Esophagus muscularis mucosa (tissue), 4 donors: ENCODE data around the gene CA12. TPM values are rescaled to one million over a fixed set of nuclear protein-coding genes. Genes with fewer than 3 reads are reported as not detected.

Experiments used
- DNase-seq: peaks from one replicate; pipeline ENCODE4 v3.0.0-alpha.2; 2017; ENCODE audit errors: extremely low spot score
- H3K27ac ChIP-seq, 4 donors: fragments of 200-600 bp; sonication (generic); replicated peaks in 1 of 4; 1 replicate in 3 of 4; 2 replicates in 1 of 4; pipeline ENCODE4 v1.5.1; 2016 to 2019; ENCODE audit warnings: mild to moderate bottlenecking in 1 of 4
- H3K27me3 ChIP-seq, 4 donors: fragments of 200-600 bp; sonication (generic); one replicate each; pipeline versions ENCODE4 v1.5.1 to v1.6.0; 2016 to 2019
- H3K36me3 ChIP-seq, 4 donors: fragments of 200-600 bp; sonication (generic); one replicate each; pipeline ENCODE4 v1.5.1; 2016 to 2019
- H3K4me1 ChIP-seq, 4 donors: fragments of 200-600 bp; sonication (generic); one replicate each; pipeline ENCODE4 v1.5.1; 2016 to 2019
- H3K4me3 ChIP-seq, 4 donors: fragments of 200-600 bp; sonication (generic); 1 replicate in 2 of 4; 2 replicates in 2 of 4; pipeline ENCODE4 v1.5.1; 2016 to 2019; ENCODE audit warnings: mild to moderate bottlenecking in 4 of 4, moderate library complexity in 1 of 4
- H3K9me3 ChIP-seq, 4 donors: fragments of 200-600 bp; sonication (generic); 1 replicate in 3 of 4; 2 replicates in 1 of 4; pipeline ENCODE4 v1.5.1; 2016 to 2019
- CTCF ChIP-seq, 3 experiments: fragments of 200-600 bp in 2 of 3; fragments of 450-650 bp in 1 of 3; sonication (generic) in 2 of 3; IDR thresholded peaks; one replicate each; pipeline ENCODE4 v1.5.1; 2017 to 2019; ENCODE audit warnings: antibody characterized with exemption in 3 of 3, mild to moderate bottlenecking in 2 of 3, moderate library complexity in 1 of 3
- EP300 ChIP-seq: sonication (generic); formaldehyde crosslinking; IDR thresholded peaks from one replicate; pipeline ENCODE4 v1.6.1; 2017; ENCODE audit warnings: antibody characterized with exemption
- POLR2A ChIP-seq: fragments of 450-650 bp; IDR thresholded peaks from one replicate; pipeline ENCODE4 v1.6.1; 2017; ENCODE audit warnings: antibody characterized with exemption, moderate library complexity, mild to moderate bottlenecking, low read depth
- POLR2AphosphoS5 ChIP-seq, 2 donors: sonication (generic); formaldehyde crosslinking; IDR thresholded peaks; one replicate each; pipeline ENCODE4 v1.6.1; 2017; ENCODE audit warnings: antibody characterized with exemption in 2 of 2
- WGBS: methylation state at CpG from one replicate; pipeline ENCODE4 v1.1.5; 2018; 5-methylcytosine and 5-hydroxymethylcytosine counted together
- intact Hi-C: fragments of 100-400 bp; cut with DNase I; formaldehyde crosslinking; loops from one replicate; pipeline ENCODE4 v1.15.1; 2023
- total RNA-seq, 4 donors: library from RNA; depleted of rRNA; stranded (reverse); fragments of >200 nt; gene quantifications; one replicate each; pipeline versions ENCODE4 v1.1.0 to v1.2.1, GENCODE V29; 2016

Gene CA12
- total RNA-seq, 4 donors from 2014 or later = 2.3 to 14.5 (median 6.0) TPM

DNA sequence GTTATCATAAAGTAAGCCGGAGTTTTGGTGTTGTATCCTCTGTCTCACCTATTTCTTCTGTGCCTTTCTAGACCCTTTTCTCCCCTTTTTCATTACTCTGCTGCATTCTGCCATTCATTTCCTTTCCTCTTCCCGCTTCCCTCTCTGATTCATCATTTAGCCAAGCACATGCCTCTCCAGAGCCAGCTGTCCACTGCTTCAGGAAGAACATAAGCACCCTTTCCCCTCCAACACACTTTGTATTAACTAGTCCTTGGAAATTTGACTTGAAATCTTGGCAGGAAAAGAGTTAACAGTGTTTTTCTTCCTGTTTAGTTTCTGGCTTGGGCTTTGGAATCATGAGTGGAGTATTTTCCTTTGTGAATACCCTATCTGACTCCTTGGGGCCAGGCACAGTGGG lies 94.5 kb downstream of the CA12 start:
- Histone ChIP-seq H3K9me3 (no peaks in the 10 kb centered on the region), H3K27ac (no peak overlapping the region), H3K27me3 (no peaks in the 10 kb centered on the region), H3K36me3 (peaks cover 9 to 54% (median 26%) of the 10 kb centered on the region in 4 donors), H3K4me3 (no peak overlapping the region), H3K4me1 (peaks cover 9 to 13% (median 10%) of the 10 kb centered on the region in 4 donors)
- intact Hi-C loops = loop anchor here (2.0 to 10.0 kb wide), 2 partner anchors 116 to 318 kb away; no protein-coding TSS in a partner anchor
- 74% methylated on average over 2 of the region's 2 CpGs for WGBS
- TF ChIP-seq CTCF (IDR thresholded peaks at IDR 0.05) = no peak
- no peak for TF ChIP-seq EP300
- TF ChIP-seq POLR2A = no peak
- no peak for TF ChIP-seq POLR2AphosphoS5 (IDR thresholded peaks at IDR 0.05)
- DNase-seq = no peak

- TF ChIP-seq POLR2AphosphoS5 (IDR thresholded peaks at IDR 0.05) (no peak), CTCF (IDR thresholded peaks at IDR 0.05) (no peak), POLR2A (no peak), EP300 (no peak)
- WGBS = 93% methylated on average over 5 of the region's 6 CpGs
- Histone ChIP-seq H3K9me3 (no peaks in the 10 kb centered on the region), H3K4me1 (peaks cover 0 to 9% (median 6%) of the 10 kb centered on the region in 4 donors), H3K27me3 (no peaks in the 10 kb centered on the region), H3K4me3 (no peak overlapping the region), H3K27ac (no peak overlapping the region), H3K36me3 (peaks cover 9 to 61% (median 32%) of the 10 kb centered on the region in 4 donors)
- no peak for DNase-seq
- intact Hi-C loops = loop anchor here (10.0 kb wide), 1 partner anchor 320 kb away; no protein-coding TSS in a partner anchor
These were observed 97.3 kb downstream of the CA12 start for GRCh38 chr15:63284335-63284734.

- H3K36me3 ChIP-seq = peaks cover 9 to 59% (median 32%) of the 10 kb centered on the region in 4 donors
- intact Hi-C loops = loop anchor here (10.0 kb wide), 1 partner anchor 322 kb away; no protein-coding TSS in a partner anchor
- no peak for DNase-seq
These were observed 98.5 kb downstream of the CA12 start for GRCh38 chr15:63283126-63283525.

DNA sequence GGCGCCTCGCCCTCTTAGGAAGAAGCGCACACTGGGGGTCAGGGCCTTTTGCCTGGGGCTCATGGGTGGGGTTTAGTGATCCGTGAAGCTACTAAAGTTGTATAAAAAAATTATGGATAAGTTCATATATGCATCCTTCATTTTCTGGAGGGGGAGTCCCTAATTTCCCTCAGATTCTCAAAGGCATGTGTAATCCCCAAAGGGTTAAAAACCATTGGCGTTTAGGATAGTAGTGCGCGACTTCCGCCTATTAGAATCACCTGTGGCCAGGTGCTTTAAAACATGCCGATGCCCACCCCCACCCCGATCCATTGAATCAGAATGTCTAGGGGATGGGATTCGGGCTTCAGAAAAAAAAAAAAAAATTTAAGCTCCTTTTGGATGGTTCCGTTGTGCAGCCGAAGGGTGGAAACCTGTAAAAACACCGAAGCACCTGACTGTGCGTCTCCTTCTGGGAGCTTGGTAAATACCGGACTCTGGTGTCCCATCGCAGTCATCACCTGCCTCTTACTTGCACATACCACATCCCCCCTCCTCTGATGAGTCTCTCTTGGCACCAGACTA lies 103.7 kb downstream of the CA12 start:
- DNase-seq = no peak
- no peak for TF ChIP-seq EP300
- TF ChIP-seq POLR2AphosphoS5 (IDR thresholded peaks at IDR 0.05) = no peak
- TF ChIP-seq POLR2A = no peak
- no peak for TF ChIP-seq CTCF (IDR thresholded peaks at IDR 0.05)
- intact Hi-C loops = loop anchor here (5.0 to 10.0 kb wide), 2 partner anchors 86 to 123 kb away; partner anchors contain the start of gene RPS27L
- WGBS = 9% methylated on average over 17 of the region's 17 CpGs
- Histone ChIP-seq H3K27ac (peak overlapping the region; percentile 85 to 94 (median 92)), H3K9me3 (no peaks in the 10 kb centered on the region), H3K36me3 (peaks cover 0 to 21% (median 6%) of the 10 kb centered on the region in 4 donors), H3K27me3 (no peaks in the 10 kb centered on the region), H3K4me1 (peaks cover 5 to 20% (median 15%) of the 10 kb centered on the region in 4 donors), H3K4me3 (peak overlapping the region; percentile 70 to 98 (median 94))

More at GRCh38 chr15:63283126-63283525, 98.5 kb downstream of the CA12 start:
- Histone ChIP-seq H3K27me3 (no peaks in the 10 kb centered on the region), H3K4me3 (no peak overlapping the region), H3K27ac (no peak overlapping the region), H3K4me1 (peaks cover 3 to 9% (median 7%) of the 10 kb centered on the region in 4 donors), H3K9me3 (no peaks in the 10 kb centered on the region)
- TF ChIP-seq POLR2AphosphoS5 (IDR thresholded peaks at IDR 0.05) = no peak
- TF ChIP-seq EP300 = no peak
- no peak for TF ChIP-seq POLR2A
- TF ChIP-seq CTCF (IDR thresholded peaks at IDR 0.05) = no peak
- 79% methylated on average over 9 of the region's 9 CpGs for whole genome bisulfite sequencing
